GM19239 (cell line): ENCODE measurements around the gene PPP1R12C.
A peak's percentile ranks its signal among the peaks of the same experiment; 100 is the strongest.
"Not testable (repeated sequence)": the region's sequence is repeated elsewhere in the genome, so short reads cannot be mapped to it uniquely, and the experiment has no call there.

ENCODE experiments used
- DNase-seq: peaks from one replicate; pipeline ENCODE4 v3.0.0; 2011; ENCODE audit warnings: low spot score; ENCODE audit not compliant: insufficient read length
- FAIRE-seq: peaks from 2 replicates; lab custom pipeline; 2011; peaks lifted over from hg19 to GRCh38; lab: Jason Lieb, UNC

Gene PPP1R12C

DNA sequence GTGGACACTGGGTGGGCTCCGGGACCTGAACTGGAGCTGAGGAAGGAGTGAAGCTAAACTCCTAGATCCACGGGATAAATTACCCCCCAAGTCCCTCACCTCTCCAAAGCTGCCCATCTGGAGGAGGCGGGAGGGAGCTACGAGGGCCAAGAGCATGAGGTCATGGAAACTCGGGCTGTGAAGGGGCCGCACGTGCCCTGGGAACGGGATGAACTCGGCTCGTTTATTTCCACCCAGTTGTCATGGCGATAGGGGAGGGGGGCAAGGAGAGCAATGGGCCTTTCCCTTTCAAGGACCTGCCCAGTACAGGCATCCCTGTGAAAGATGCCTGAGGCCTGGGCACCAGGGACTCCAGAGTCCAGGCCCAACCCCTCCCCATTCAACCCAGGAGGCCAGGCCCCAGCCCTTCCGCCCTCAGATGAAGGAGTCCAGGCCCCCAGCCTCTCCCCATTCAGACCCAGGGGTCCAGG, 3.8 kb downstream of the PPP1R12C start:
- no peak for FAIRE-seq
- no peak for DNase-seq

DNA sequence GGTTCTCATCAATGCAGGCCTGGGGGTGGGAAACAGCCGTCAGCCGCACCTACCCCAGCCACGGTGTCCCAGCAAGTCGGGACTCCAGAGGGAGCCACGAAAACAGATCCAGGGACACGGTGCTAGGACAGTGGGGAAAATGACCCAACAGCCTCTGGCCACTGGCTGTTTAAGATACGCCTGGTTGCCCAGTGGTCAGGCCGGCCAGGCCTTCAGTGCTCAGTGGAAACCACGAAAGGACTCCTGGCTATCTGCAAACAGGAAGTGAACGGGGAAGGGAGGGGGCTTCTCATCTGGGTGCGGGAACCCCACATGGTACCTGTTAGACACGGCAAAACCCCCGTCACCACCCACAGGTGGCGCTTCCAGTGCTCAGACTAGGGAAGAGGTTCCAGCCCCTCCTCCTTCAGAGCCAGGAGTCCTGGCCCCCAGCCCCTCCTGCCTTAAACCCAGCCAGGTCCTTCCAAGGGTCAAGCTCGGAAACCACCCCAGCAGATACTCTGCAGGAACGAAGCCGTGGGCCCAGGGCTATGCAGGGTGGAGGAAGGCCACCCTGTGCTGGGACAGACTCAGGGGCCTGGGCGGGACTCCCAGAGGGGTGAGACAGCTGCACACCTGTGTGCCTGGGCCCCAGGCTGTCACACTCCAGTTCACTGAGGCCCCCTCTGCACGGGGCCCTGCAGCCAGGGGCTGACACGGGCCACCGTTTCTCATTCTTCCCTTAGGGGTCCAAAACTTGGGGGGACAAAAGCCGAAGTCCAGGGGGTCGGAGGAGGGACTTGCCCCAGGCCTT, 4.5 kb downstream of the PPP1R12C start:
- DNase-seq (no peak), FAIRE-seq (peak; percentile 66)

DNA sequence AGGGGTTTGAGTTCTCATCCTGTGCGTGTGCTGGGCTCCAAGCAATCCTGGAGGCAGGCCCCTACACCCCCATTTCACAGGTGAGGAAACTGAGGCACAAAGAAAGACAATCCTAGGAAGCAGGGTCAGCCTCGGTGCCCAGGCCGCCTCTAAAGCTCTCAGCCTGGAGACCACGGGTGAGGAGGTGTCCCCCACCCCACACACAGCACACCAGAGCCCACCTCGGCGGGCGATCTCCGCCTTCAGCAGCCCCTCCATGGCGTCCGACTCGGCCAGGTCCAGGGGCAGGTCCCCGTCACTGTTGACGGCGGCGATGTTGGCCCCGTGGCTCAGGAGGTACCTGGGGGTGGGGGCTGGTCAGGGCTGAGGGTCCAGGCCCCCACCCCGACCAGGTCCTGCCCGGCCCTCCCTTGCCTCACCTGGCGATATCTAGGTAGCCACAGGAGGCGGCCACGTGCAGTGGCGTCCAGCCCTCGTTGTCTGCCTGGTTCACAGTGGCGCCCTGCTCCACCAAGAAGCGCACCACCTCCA, 5.1 kb downstream of the PPP1R12C start:
- DNase-seq = no peak
- no peak for FAIRE-seq

DNA sequence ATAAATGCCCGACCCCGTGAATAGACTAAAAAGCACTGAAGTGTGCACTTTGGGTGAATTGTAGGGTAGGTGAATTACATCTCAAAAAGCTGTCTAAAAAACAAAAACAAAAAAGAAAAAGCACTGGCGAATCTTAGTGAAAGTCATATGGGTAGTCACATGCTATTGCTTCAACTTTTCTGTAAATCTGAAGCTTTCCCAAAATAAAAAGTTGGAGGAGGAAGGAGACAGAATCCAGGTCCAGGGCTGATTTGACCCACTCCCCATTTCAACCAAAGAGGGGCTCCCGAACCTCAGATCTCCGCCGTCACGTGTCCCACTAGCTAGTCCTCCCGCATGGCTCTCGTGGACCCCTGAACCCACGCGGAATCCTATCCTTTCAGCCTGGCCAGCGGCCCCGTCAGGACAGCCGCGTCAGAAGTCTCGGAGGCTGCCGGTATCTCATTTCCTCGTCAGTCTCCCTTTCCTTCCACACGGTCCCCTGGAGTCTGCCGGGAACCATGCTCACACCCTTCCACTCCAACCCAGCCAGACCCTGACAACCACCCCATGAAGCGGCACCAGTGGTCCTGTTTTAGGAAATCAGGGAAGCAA, 6.1 kb downstream of the PPP1R12C start:
- no peak for DNase-seq
- FAIRE-seq = no peak

DNA sequence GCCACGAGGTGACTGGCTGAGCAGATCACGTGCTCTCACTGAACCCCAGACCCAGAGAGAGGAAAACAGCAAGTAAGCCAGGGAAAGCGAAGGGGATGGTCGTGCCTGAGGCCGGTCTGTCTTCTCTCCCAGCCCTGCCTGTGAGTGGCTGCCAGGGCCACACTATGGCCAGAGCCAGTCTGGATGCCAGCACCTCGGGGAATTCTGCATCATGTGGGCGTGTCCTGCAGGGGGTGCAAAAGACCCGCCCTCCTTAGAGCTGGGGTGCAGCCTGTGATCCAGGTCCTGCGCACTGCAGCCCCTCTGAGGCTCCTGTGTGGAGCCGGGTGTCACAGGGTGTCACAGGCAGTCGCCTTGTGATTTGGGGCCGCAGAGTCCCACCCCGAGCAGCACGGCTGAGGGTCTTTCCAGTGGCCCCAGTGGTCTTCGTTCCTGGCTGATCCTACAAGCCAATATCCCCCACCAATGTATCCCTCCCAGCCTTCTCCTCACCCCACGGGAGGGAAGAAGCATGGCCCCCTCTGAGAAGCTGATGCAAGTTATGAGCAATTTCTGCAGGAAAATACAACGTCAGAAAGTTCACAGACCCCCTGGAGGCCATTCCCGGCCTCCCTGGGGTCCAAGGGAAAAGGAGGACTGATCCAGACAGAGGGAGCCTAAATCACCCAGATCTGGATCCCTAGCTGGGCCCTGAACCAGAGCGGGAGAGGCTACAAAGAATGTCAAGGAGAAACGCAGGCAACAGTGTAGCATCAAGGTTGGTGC, 7.7 kb downstream of the PPP1R12C start:
- no peak for FAIRE-seq
- no peak for DNase-seq

DNA sequence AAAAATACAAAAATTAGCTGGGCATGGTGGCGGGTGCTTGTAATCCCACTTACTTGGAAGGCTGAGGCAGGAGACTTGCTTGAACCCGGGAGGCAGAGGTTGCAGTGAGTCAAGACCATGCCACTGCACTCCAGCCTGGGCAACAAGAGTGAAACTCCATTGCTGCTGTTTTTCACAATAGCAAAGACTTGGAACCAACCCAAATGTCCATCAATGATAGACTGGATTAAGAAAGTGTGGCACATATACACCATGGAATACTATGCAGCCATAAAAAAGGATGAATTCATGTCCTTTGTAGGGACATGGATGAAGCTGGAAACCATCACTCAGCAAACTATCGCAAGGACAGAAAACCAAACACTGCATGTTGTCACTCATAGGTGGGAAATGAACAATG, 10.2 kb downstream of the PPP1R12C start:
- DNase-seq, FAIRE-seq: not testable (repeated sequence)

DNA sequence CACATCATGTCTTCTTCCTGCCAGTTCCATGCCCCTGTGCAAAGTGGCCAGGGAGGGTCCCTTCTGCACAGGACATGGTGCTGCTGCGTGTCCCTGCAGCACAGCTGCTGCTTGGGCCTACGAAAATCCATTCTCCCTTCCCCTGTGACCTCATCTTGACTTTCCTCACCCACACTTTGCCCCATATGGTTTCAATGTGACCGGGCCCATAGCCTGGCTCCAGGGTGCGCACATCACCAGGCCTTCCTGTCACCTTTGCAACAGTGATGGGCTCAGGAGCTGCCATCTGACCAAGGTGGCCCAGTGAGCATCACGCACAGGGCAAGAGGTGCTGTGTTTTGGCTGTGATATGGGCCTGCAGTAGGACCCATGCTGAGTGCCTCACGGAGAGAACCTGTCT, 10.8 kb downstream of the PPP1R12C start:
- FAIRE-seq = no peak

DNA sequence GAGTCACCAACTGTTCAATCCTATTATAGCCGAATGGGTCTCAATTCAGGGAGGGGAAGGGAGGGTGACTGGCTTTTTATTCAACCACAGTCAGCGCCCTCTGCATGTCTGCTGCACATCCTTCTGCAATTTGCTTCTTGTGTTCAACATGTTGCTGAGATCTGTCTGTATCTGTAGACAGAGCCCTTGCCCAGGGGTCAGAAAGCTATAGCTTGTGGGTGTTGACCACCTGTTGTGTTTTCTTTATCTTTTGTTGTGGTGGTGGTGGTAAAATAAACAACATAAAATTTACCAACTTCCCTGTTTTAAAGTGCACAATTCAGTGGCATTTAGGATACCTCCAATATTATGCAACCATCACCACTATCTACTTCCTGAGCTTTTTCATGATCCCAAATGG, 12.2 kb downstream of the PPP1R12C start:
- DNase-seq (no peak), FAIRE-seq (no peak)

More for the DNA sequence above, 10.8 kb downstream of the PPP1R12C start:
- DNase-seq = no peak

DNA sequence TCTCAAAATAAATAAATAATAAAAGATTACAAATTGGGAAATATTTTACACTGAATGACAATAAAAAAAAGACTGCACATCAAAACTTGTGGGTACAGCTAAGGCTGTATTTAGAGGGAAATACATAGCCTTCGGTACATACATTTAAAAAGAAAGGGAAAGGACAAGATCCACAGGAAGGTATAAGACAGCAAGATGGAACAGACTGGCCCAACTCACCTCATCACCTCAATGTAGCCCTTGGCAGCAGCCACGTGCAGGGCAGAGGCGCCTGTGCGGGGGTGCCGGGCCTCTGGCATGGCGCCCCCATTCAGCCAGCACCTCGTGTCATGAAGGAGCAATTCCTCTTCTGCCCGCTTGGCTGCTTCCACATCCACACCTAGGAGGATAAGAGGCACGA, 14.2 kb downstream of the PPP1R12C start:
- DNase-seq = no peak
- FAIRE-seq = no peak

DNA sequence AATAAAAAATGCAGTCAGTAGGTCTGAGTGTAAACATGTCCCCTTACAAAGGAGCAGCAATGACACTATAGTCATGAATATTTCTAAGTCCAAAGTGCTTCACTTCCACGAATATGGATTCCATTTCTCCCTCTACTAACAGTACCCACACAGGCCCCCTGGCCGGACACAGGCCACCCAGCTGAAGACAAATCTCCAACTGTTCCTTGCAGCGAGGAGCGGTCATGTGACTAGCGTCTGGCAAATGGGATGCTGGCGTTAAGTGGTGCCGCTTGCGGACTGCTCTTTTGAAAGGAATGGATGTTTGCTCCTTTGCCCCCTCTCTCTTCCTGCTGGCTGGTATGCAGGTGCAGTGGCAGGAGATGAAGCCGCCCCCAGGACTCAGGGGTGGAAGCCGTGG, 16.2 kb downstream of the PPP1R12C start:
- DNase-seq (no peak), FAIRE-seq (no peak)

DNA sequence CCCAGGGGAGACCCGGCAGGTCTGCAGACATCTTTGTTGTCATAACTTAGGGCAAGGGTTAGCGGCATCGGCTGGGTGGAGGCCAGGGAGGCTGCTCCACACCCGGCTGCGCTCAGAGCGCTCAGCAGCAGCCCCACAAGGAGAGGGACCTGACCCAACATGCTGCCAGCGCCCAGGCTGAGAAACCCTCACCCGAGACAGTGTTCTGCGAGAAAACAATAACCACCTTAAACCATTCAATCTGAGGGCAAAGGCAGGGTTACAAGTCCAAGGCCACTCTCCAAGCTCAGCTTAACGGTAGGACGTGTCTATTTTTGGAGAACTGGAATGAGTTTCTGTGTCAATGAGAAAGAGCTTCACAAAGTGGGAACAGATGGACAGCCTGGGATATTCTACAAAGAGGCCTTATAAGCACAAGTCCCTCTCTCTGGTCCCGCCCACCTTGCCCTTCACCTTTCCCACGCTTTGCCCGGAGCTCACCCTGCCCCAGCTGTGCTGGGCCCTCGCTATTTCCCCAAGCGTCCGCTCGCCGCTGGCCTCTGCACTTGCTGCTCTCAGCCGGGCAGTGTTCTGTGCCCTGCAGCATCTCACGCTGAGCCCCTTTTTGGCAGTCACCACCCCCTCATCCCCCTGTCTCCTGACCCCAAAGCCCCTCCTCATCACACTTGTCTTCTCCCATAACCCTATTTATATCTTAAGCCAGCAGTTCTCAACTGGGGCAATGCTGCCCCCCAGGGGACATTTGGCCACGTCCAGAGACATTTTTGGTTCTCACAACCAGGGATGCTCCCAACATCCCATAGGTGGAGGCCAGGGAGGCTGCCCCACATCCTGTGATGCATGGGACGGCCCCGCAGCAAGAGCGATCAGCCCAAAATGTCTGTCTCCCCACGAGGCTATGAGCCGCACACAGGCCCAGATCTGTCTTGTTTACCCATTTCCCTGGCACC, 17.6 kb downstream of the PPP1R12C start:
- no peak for DNase-seq
- FAIRE-seq = no peak

DNA sequence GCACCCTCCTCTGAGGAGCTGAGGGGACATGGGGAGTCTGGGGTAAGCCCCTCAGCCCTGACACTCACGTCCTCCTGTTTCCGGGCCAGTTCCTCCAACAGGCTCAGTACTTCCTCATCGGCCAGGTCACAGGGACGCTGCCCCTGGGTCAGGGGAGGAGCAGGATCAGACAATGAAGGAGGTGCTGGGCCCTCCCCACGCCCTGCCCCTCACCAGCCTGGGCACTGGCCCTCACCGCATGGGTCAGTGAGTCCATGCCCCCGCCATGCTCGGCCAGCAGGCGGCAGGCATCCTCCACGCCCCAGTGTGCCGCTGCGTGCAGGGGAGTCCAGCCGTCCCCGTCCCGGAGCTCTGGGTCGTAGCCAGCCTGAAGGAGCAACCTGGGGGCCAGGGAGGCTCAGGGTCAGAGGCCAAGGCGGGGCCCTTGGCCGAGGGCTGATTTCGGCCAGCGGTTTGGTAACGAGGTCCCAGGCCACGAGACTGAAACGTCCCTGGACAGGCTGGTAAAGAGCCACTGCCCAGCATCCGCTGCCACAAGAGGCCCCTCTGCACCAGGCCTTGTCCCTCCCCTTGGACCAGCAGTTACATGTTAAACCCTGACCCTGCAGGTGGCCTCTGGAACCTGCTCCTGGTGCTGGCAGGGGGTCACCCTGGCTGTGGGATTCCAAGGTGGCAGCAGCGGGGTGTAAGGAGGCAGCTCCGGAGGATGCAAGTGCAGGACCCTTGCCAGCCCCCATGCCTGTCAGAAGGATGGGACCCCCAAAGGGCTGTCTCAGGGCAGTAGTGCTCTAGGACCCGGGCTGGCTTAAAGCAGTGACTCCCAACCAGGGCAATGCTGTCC, 18.5 kb downstream of the PPP1R12C start:
- DNase-seq = no peak

DNA sequence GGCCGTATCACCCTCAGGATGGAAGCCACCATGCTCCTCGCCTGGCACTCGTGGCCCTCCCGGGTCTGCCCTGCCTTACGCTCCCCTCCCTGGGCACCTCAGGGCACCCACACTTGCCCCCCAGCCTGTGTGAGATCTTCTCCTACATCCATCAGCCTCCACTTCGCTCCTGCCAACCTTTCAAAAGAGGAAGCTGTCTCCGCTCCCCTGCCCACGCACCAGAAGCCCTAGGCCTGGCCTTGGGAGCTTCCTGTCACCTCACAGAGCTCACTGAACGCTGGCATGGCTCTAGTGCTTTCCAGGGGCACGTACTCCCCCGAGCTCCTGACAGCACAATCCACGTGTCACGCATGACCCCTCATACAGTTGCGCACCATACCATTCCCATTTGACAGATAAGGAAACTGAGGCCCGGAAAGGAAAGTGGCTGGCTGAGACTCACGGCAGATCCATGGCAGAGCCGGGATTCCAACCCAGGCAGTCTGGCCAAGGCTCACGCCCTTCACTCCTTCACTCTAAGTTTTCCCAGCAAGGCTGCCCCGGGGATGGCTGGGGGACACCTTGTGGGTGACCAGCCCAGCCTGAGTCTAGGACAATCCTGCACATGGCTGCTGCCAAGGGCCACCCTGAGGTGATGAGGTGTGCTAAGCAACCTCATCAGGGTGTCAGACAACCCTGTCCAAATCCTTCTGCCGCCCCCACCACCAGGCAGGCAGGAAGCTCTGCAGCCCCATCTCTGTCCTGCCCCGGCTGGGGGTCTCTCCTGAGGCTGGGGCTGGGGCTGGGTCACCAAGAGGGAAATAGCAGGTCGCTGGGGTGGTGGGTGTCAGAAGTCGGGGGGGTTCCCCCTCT, 19.3 kb downstream of the PPP1R12C start:
- no peak for DNase-seq
- no peak for FAIRE-seq

More for the DNA sequence above, 18.5 kb downstream of the PPP1R12C start:
- FAIRE-seq = no peak

DNA sequence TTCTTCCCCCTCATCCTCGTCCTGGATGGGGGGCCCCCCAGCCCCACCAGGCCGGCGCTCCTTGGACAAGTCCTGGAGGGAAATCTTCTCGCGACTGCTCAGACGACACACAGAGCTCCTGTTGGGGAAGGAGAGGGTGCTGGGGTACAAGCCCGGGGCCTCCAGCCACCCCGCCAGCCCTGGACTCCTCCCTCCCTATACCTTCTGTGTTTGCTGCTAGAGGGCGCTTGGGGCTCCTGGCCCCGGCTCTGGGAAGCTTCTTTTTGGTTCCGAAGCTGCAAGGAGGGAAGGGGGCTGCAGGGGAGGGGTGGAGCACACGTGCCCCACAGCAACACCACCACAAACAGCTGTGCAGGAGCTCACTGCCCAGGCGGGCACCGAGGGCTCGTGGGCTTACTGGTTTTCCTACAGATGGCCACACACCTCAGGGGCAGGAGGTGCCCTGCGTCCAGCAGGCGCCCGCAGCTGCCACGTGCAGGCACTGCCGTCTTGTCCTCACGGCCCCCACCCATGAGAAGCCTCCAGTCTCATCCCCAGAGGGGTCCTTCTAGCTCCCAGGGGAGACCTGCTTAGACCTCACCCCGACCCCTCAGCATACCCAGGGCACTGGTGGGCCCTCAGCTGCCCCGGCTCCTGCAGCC, 21.3 kb downstream of the PPP1R12C start:
- DNase-seq = no peak
- FAIRE-seq = no peak

DNA sequence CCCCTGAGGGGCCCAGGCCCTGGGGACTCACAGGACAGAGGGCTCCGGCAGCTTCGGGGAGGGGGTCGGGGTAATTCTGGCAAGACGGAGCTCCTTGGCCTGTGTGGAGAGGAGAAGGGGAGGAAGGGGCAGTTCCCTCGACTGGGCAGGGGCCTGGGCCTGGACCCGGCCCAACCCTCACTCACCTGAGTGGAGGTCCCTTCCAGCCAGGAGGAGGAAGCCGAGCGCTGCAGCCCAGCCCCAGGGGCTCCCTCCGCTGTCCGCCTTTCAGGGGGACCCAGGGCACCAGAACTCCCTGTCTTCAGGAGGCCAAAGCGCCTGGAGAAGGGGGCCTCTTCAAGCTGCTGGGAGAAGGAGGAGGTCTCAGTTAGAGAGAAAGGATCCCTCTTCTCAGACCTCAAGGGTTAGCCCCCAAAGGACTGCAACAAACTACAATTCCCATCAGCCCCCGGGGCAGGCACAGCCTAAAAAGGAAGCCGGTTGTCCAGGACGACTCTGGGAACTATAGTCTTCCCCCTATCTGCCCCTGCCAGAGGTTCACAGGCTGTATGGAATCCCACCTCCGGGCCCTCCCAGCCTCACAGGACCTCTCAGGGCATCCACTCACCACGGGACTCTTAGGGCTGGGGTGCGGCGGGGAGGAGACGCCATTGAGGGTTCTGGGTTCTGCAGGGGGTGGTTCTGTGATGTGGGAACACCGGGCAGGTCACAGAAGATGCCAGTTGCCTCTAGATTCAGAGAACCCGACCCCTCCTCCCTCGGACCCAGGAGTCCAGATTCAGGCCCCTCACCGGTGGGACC, 22.0 kb downstream of the PPP1R12C start:
- no peak for FAIRE-seq
- no peak for DNase-seq

DNA sequence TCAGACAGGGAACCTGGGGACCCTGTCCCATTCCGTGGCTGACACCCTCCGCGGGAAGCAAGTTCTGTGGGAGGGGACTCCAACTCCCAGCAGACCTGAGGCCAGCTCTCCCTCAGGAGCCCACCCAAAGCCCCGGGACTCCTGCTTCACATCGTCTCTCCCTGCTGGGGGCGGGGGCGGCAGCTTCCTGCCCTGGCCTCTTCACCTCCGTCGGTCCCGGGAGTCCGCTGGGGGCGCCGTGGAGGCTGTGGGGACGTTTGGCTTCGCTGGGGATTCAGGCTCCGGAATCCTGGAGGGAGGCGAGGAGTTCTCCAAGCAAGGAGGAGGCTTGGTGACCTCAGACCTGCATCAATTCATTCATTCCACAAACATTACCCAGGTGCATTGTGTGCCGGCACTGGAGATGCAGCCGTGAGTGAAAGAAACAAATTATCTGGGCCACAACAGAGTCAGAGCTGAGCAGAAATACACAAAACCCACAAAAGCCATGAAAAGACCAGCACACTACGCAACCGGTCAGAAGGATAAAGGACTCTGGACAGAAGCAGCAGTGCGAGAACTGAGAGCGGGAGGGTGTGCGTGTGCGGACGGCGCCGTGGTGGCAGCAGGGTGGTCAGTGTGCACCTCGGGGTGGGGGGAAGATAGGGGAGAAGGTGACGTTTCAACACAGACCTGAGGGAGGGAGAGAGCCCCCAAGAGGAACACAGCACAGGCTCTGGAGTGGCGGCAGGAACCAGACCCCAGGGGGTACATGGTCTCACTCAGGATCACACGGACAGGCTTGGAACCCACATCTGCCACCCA, 22.8 kb downstream of the PPP1R12C start:
- FAIRE-seq = no peak
- no peak for DNase-seq
